GM06990 (cell line): Measurements from ENCODE around the gene EFCAB11.

Source experiments
- DNase-seq: peaks from one replicate; pipeline ENCODE4 v3.0.0-alpha.2; 2011; ENCODE audit not compliant: insufficient read length; ENCODE audit errors: extremely low read depth
- H3K27me3 ChIP-seq: replicated peaks from 2 replicates; pipeline ENCODE4 v1.6.0; 2011; ENCODE audit warnings: low read length; ENCODE audit not compliant: control insufficient read depth, insufficient read depth
- H3K36me3 ChIP-seq: 2 replicates; pipeline ENCODE4 v1.5.1; 2011; ENCODE audit warnings: low read length; ENCODE audit not compliant: control insufficient read depth, insufficient read depth
- H3K4me3 ChIP-seq: replicated peaks from 2 replicates; pipeline ENCODE4 v1.5.1; 2011; ENCODE audit warnings: low read depth, mild to moderate bottlenecking, control low read depth, low read length
- TF ChIP-seq, protein P1 (sequence below): IDR thresholded peaks from 2 replicates; pipeline ENCODE4 v1.5.1; 2011; ENCODE audit warnings: low read length, control low read depth, mild to moderate bottlenecking, inconsistent platforms; ENCODE audit not compliant: insufficient read depth, poor library complexity, severe bottlenecking

EFCAB11 gene

GRCh38 chr14:89963288-89963978 lies 8.9 kb upstream of the EFCAB11 start:
- peaks cover 21% of the 10 kb centered on the region for H3K36me3 ChIP-seq
- no peak for DNase-seq
- no peaks in the 10 kb centered on the region for H3K27me3 ChIP-seq
- no peak overlapping the region for H3K4me3 ChIP-seq
- TF ChIP-seq, protein P1, sequence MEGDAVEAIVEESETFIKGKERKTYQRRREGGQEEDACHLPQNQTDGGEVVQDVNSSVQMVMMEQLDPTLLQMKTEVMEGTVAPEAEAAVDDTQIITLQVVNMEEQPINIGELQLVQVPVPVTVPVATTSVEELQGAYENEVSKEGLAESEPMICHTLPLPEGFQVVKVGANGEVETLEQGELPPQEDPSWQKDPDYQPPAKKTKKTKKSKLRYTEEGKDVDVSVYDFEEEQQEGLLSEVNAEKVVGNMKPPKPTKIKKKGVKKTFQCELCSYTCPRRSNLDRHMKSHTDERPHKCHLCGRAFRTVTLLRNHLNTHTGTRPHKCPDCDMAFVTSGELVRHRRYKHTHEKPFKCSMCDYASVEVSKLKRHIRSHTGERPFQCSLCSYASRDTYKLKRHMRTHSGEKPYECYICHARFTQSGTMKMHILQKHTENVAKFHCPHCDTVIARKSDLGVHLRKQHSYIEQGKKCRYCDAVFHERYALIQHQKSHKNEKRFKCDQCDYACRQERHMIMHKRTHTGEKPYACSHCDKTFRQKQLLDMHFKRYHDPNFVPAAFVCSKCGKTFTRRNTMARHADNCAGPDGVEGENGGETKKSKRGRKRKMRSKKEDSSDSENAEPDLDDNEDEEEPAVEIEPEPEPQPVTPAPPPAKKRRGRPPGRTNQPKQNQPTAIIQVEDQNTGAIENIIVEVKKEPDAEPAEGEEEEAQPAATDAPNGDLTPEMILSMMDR, result no peak

DNA sequence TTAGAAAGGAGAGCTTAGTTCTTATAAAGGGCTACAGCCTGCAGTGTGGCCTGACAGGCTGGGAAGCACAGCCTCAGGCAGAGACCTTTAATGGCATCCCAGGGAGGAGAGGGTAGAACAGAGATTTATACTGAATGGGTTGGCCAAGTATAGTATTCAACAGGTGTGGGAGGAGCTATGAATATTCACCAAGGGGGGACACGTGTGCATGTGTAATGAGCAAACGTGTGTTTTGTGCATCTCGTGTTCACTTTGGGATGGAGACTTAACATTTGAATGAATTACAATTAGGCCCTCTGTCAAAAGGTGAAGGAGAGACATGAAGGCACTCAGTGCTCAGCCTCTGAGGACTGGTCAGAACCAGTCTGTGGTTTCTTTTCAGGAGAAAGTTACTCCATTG lies 6.4 kb upstream of the EFCAB11 start:
- H3K36me3 ChIP-seq, result peaks cover 16% of the 10 kb centered on the region
- no peak overlapping the region for H3K4me3 ChIP-seq
- H3K27me3 ChIP-seq, result no peaks in the 10 kb centered on the region
- DNase-seq, result no peak
- TF ChIP-seq, protein P1, result no peak

DNA sequence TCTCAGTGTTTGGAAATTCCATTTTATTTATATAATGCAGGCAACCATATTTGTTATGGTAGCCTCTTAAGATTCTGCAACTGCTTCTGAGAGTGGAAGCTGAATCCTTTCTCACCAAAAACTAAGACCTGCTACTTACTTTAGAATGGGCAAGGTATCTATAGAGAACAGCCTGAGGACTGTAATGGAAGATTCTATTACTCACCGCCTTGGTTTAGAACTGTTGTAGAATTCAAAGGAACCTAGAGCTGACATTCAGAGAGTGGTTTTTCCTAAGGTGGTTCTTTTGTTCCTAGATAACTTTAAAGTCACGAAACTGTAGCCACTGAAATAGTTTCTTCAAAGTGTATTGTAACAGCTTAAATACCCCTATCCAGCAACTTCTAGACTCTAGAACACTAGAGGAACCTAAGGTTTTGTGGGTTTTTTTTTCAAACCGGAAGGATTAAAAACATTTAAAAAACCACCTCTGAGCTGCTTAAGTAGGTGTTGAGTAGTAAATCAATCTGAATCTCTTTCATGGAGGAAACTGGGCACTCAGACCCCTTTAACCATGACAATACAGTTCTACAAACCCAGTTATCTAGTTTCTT lies 5.4 kb upstream of the EFCAB11 start:
- no peaks in the 10 kb centered on the region for H3K27me3 ChIP-seq
- no peak overlapping the region for H3K4me3 ChIP-seq
- H3K36me3 ChIP-seq, result peaks cover 16% of the 10 kb centered on the region
- TF ChIP-seq, protein P1, result no peak
- DNase-seq, result no peak

DNA sequence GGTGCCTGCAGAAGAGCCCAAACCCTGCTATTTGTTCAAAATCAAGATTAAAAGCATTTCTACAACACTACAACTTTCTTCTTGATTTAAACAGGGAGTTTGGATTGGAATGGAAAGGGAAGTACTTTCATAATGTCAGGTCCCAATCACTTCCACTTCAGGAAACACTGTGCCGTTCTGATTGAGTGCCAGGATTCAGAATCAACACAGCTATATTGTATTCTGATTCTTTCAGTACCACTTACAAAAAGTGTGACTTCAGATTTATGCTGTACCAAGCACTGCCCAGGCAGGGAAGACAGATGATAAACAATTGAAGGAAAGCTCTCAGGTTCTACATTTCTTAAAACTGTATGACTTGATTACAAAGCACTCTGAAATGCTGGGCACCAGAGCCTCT lies 4.4 kb upstream of the EFCAB11 start:
- DNase-seq, result no peak
- TF ChIP-seq, protein P1, result no peak
- H3K36me3 ChIP-seq, result peaks cover 14% of the 10 kb centered on the region
- no peaks in the 10 kb centered on the region for H3K27me3 ChIP-seq
- H3K4me3 ChIP-seq, result no peak overlapping the region

DNA sequence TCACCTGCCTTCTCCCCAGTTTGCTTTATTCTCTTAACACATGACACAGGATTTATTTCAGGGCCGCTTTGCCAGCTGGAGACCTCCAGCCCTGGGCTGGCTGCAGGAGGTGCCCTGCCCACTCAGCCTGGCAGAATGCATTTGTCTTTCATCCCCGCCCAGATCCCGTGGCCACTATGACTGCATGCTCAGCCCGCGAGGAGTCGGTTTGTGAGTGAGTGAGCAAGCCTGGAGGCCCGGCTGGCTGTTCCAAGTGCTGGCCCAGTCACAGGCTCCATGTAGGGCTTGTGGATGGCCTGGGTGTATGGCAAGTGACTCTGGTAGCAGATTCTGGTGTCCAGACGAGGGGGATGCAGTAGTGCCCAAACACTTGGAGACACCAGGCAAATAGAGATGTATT lies 3.3 kb upstream of the EFCAB11 start:
- no peak for DNase-seq
- TF ChIP-seq, protein P1, result no peak
- Histone ChIP-seq H3K4me3 (no peak overlapping the region), H3K27me3 (no peaks in the 10 kb centered on the region), H3K36me3 (peaks cover 5% of the 10 kb centered on the region)
